Natural killer cell (primary cell): ENCODE data around the gene ANKRD11. TPM values are rescaled to one million over a fixed set of nuclear protein-coding genes. Genes with fewer than 3 reads are reported as not detected.

Experiments
- ATAC-seq, 3 donors: fragments of 150-1000 bp in 2 of 3; fragments of 200-7000 bp in 1 of 3; cut with Tn5 transposase; 1 replicate in 1 of 3; 2 replicates in 2 of 3; pipeline ENCODE4 v1.10.0; 2021; ENCODE audit warnings: mild to moderate bottlenecking in 2 of 3, moderate library complexity in 2 of 3
- DNase-seq, 2 donors: peaks; one replicate each; pipeline versions ENCODE4 v3.0.0 to v3.0.0-alpha.2; 2013 to 2021; ENCODE audit warnings: mixed read lengths in 1 of 2
- H3K27ac ChIP-seq: one replicate; pipeline ENCODE4 v1.5.1; 2013; ENCODE audit warnings: mild to moderate bottlenecking, low read length
- H3K27me3 ChIP-seq: one replicate; pipeline ENCODE4 v1.6.1; 2013; ENCODE audit warnings: low read length; ENCODE audit not compliant: control insufficient read depth, insufficient read depth
- H3K36me3 ChIP-seq: one replicate; pipeline ENCODE4 v1.6.1; 2013; ENCODE audit warnings: low read length; ENCODE audit not compliant: control insufficient read depth, insufficient read depth
- H3K4me1 ChIP-seq: one replicate; pipeline ENCODE4 v1.6.1; 2013; ENCODE audit warnings: low read length; ENCODE audit not compliant: control insufficient read depth, insufficient read depth
- H3K4me3 ChIP-seq: one replicate; pipeline ENCODE4 v1.5.1; 2013; ENCODE audit warnings: low read length
- H3K9me3 ChIP-seq: one replicate; pipeline ENCODE4 v1.6.1; 2013; ENCODE audit warnings: low read length; ENCODE audit not compliant: control insufficient read depth, insufficient read depth
- H3K27ac Mint-ChIP-seq, 2 donors: one replicate each; pipeline ENCODE4 v1.8.0; 2022; ENCODE audit warnings: mild to moderate bottlenecking in 2 of 2, mixed read lengths in 2 of 2, moderate library complexity in 1 of 2
- H3K27me3 Mint-ChIP-seq, 2 donors: one replicate each; pipeline ENCODE4 v1.8.0; 2022; ENCODE audit warnings: low read depth in 2 of 2, mixed read lengths in 2 of 2
- H3K36me3 Mint-ChIP-seq: one replicate; pipeline ENCODE4 v1.8.0; 2022; ENCODE audit warnings: mixed read lengths
- H3K4me1 Mint-ChIP-seq, 2 donors: one replicate each; pipeline ENCODE4 v1.8.0; 2022; ENCODE audit warnings: mixed read lengths in 2 of 2
- H3K4me3 Mint-ChIP-seq: one replicate; pipeline ENCODE4 v1.8.0; 2022; ENCODE audit warnings: mild to moderate bottlenecking, moderate library complexity, mixed read lengths
- H3K9me3 Mint-ChIP-seq, 2 donors: one replicate each; pipeline ENCODE4 v1.8.0; 2022; ENCODE audit warnings: mixed read lengths in 2 of 2
- whole genome bisulfite sequencing: methylation state at CpG from one replicate; pipeline ENCODE4 v1.1.7; 2013; ENCODE audit warnings: missing lambda C conversion rate; ENCODE audit not compliant: insufficient coverage; 5-methylcytosine and 5-hydroxymethylcytosine counted together
- intact Hi-C: fragments of 100-400 bp; cut with micrococcal nuclease; formaldehyde crosslinking; loops from one replicate; pipeline ENCODE4 v1.14.2; 2022
- total RNA-seq, 4 donors: library from RNA; stranded (reverse); fragments of 120-200 nt in 1 of 4; gene quantifications; one replicate each; pipeline versions ENCODE4 v1.2.3 to v1.2.4, GENCODE V29; 2013 to 2022
- TF ChIP-seq, protein P1 (sequence below): fragments of 200-600 bp; IDR thresholded peaks from one replicate; pipeline ENCODE4 v1.8.0; 2022; ENCODE audit warnings: antibody characterized with exemption

ANKRD11 gene
- total RNA-seq, 3 donors from 2014 or later (not counting 1 experiment from before 2014, with no cell fraction given), result 230 to 299 (median 287) TPM

DNA sequence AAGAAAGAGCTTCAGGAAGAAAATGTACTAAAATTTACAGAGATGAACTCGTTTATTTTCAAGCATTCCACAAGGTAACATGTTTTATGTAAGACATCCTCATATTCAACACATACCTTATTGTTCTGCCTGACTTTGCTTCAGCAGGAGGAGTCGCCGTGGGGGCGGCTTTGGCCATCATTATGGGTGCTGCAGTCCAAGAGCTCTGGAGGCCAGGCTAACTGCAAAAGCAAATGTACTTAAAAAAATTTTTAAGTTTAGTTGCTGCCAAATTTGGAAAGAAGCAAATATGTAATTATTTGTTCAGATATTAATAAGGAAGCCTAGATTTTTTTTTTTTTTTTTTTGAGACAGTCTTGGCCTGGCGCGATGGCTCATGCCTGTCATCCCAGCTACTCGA, 13.7 kb upstream of the ANKRD11 start:
- no peak for ATAC-seq
- no peak overlapping the region for H3K4me3 ChIP-seq
- no peak overlapping the region for H3K4me3 Mint-ChIP-seq
- no peak overlapping the region for H3K27ac ChIP-seq
- H3K27ac Mint-ChIP-seq, result no peak overlapping the region
- peaks cover 38% of the 10 kb centered on the region for H3K4me1 ChIP-seq
- DNase-seq, result no peak
- 97% methylated on average over 7 of the region's 7 CpGs for WGBS
- H3K9me3 Mint-ChIP-seq, result no peaks in the 10 kb centered on the region
- no peaks in the 10 kb centered on the region for H3K36me3 Mint-ChIP-seq
- intact Hi-C loops, result no loop called here
- H3K4me1 Mint-ChIP-seq, result peaks cover 26 to 28% of the 10 kb centered on the region in 2 donors
- TF ChIP-seq, protein P1, sequence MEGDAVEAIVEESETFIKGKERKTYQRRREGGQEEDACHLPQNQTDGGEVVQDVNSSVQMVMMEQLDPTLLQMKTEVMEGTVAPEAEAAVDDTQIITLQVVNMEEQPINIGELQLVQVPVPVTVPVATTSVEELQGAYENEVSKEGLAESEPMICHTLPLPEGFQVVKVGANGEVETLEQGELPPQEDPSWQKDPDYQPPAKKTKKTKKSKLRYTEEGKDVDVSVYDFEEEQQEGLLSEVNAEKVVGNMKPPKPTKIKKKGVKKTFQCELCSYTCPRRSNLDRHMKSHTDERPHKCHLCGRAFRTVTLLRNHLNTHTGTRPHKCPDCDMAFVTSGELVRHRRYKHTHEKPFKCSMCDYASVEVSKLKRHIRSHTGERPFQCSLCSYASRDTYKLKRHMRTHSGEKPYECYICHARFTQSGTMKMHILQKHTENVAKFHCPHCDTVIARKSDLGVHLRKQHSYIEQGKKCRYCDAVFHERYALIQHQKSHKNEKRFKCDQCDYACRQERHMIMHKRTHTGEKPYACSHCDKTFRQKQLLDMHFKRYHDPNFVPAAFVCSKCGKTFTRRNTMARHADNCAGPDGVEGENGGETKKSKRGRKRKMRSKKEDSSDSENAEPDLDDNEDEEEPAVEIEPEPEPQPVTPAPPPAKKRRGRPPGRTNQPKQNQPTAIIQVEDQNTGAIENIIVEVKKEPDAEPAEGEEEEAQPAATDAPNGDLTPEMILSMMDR, result no peak
- no peaks in the 10 kb centered on the region for H3K9me3 ChIP-seq
- no peaks in the 10 kb centered on the region for H3K27me3 Mint-ChIP-seq
- no peaks in the 10 kb centered on the region for H3K27me3 ChIP-seq
- H3K36me3 ChIP-seq, result no peaks in the 10 kb centered on the region

DNA sequence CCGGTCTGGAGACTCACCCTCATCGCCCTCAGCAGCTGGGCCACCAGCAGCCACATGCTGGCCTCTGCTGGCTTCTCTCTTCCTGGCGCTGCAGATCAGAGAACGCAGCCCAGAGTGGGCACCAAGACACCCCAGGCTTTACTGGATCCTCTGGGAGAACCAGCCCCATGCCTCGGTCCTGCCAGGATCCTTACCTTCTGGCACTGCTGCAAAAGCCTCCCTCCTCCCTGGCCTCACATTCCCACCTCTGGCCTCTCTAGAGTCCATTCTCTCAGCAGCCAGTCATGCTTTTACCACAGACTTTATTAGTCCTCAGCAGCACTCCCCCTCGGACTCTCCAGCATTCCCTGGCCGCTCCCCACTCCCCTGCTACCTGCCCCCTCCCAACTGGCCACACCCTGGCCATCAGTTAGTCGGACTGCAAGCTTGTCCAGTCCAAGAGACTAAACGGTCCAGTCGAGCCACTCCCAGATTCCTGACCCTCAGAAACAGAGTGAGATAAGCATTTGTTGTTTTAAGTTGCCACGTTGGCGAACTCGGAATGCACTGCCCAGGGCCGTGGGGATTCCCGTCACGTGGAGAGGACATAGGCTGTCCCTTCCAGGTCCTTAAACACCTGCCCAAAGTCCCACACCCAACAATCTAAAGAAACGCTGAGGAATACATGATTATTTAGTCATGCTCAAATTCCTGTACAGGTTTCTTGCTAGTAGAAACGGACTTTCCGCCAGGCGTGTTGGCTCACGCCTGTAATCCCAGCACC, 11.9 kb upstream of the ANKRD11 start:
- intact Hi-C loops, result no loop called here
- Mint-ChIP-seq H3K27ac (no peak overlapping the region), H3K4me1 (peaks cover 21 to 25% of the 10 kb centered on the region in 2 donors), H3K27me3 (no peaks in the 10 kb centered on the region), H3K4me3 (no peak overlapping the region), H3K9me3 (no peaks in the 10 kb centered on the region), H3K36me3 (no peaks in the 10 kb centered on the region)
- H3K27ac ChIP-seq, result no peak overlapping the region
- TF ChIP-seq, protein P1, result no peak
- no peak for DNase-seq
- no peaks in the 10 kb centered on the region for H3K9me3 ChIP-seq
- no peaks in the 10 kb centered on the region for H3K27me3 ChIP-seq
- peaks cover 2% of the 10 kb centered on the region for H3K36me3 ChIP-seq
- no peak overlapping the region for H3K4me3 ChIP-seq
- peaks cover 26% of the 10 kb centered on the region for H3K4me1 ChIP-seq
- no peak for ATAC-seq
- 88% methylated on average over 20 of the region's 21 CpGs for WGBS

DNA sequence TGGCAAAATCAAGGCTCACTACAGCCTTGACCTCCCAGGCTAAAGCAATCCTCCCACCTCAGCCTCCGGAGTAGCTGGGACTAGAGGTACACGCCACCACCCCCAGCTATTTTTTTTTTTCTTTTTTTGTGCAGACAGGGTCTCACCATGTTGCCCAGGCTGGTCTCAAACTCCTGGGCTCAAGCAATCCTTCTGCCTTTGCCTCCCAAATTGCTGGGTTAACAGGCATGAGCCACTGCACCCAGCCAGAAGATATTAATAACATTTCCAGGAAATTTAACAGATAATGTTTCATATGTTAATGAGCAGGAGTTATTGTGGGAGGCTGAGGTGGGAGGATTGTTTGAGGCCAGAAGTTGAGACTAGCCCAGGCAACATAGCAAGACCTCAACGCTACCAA, 9.4 kb upstream of the ANKRD11 start:
- no peaks in the 10 kb centered on the region for H3K9me3 ChIP-seq
- intact Hi-C loops, result no loop called here
- no peaks in the 10 kb centered on the region for H3K27me3 ChIP-seq
- no peak overlapping the region for H3K4me3 ChIP-seq
- TF ChIP-seq, protein P1, result no peak
- H3K4me3 Mint-ChIP-seq, result no peak overlapping the region
- no peak for DNase-seq
- H3K27ac Mint-ChIP-seq, result no peak overlapping the region
- ATAC-seq, result no peak
- no peaks in the 10 kb centered on the region for H3K9me3 Mint-ChIP-seq
- H3K4me1 Mint-ChIP-seq, result peaks cover 0 to 1% of the 10 kb centered on the region in 2 donors
- H3K27ac ChIP-seq, result no peak overlapping the region
- H3K4me1 ChIP-seq, result peaks cover 3% of the 10 kb centered on the region
- peaks cover 2% of the 10 kb centered on the region for H3K36me3 ChIP-seq
- no peaks in the 10 kb centered on the region for H3K27me3 Mint-ChIP-seq
- no peaks in the 10 kb centered on the region for H3K36me3 Mint-ChIP-seq
- 98% methylated on average over 3 of the region's 3 CpGs for WGBS

DNA sequence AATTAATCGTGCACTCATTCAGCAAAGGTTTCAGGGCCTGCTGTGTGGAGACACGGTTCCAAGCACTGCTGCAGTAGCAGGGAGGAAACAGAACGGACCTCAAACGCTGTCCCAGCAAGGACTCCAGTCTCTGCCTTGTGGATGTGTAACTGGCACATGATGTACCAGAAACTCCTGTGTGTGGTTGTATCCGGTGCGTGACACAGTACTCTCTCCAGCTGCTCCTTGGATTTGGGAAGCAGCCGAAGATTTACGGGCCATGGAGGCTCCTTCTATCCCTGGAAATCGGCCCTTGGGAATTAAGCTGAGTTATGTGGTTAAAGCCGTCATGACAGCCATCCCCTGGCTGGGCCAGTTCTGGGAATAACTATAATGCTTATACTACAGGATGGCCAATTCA, 8.5 kb upstream of the ANKRD11 start:
- H3K9me3 Mint-ChIP-seq, result no peaks in the 10 kb centered on the region
- no peaks in the 10 kb centered on the region for H3K36me3 Mint-ChIP-seq
- no peak overlapping the region for H3K4me3 ChIP-seq
- no peak overlapping the region for H3K4me3 Mint-ChIP-seq
- peaks cover 0 to 10% of the 10 kb centered on the region in 2 donors for H3K4me1 Mint-ChIP-seq
- no peaks in the 10 kb centered on the region for H3K27me3 ChIP-seq
- WGBS, result 96% methylated on average over 9 of the region's 10 CpGs
- ATAC-seq, result no peak
- TF ChIP-seq, protein P1, result no peak
- intact Hi-C loops, result no loop called here
- H3K27me3 Mint-ChIP-seq, result no peaks in the 10 kb centered on the region
- DNase-seq, result no peak
- no peaks in the 10 kb centered on the region for H3K4me1 ChIP-seq
- H3K27ac ChIP-seq, result no peak overlapping the region
- no peak overlapping the region for H3K27ac Mint-ChIP-seq
- H3K36me3 ChIP-seq, result peaks cover 2% of the 10 kb centered on the region
- H3K9me3 ChIP-seq, result no peaks in the 10 kb centered on the region
